ENCODE measurements around the gene EEF1G. TPM values are rescaled to one million over a fixed set of nuclear protein-coding genes. Genes with fewer than 3 reads are reported as not detected.

EEF1G gene, protein sequence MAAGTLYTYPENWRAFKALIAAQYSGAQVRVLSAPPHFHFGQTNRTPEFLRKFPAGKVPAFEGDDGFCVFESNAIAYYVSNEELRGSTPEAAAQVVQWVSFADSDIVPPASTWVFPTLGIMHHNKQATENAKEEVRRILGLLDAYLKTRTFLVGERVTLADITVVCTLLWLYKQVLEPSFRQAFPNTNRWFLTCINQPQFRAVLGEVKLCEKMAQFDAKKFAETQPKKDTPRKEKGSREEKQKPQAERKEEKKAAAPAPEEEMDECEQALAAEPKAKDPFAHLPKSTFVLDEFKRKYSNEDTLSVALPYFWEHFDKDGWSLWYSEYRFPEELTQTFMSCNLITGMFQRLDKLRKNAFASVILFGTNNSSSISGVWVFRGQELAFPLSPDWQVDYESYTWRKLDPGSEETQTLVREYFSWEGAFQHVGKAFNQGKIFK
- total RNA-seq, result 1,289 TPM

DNA sequence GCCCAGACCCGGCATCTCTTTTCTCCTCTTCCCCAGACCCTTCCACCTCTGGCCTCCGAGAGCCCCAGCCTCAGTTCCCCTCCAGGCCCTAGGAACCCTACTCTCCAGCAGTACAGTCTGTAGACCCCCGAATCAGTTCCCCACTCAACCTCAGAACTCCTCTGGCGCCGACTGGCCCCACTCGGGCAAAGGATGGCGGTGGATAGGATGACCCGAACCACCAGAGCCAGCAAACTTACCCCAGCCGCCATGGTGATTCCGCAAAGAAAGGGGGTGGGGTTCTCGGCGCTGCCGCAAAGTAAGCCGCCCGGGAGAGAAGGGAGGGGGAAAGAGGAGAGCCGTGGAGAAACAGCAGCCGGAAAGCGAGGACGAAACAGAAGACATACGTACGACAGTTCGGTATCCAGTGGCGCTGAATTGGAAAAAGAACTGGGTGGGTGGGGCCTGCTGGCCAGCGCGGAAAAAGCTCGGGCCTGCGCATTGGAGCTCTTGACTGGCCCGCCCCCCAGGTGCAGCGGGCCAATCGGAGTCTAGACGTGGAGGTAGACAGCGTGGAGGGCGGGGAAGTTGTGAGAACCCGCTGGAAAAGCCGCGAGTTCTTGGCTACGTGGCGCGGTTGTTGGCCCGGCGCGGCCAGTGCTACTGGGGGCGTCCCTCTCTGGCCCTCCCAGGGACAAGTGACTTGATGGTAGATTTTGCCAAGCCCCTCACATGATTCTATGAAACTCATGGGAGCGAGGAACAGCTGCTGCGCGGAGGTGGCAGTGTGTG is at the start of gene EEF1G:
Gene EEF1G, minus strand, starts transcription at position 300 of the 771 bp plus-strand sequence. Its CDS starts 49 bp downstream, at position 251.

DNA sequence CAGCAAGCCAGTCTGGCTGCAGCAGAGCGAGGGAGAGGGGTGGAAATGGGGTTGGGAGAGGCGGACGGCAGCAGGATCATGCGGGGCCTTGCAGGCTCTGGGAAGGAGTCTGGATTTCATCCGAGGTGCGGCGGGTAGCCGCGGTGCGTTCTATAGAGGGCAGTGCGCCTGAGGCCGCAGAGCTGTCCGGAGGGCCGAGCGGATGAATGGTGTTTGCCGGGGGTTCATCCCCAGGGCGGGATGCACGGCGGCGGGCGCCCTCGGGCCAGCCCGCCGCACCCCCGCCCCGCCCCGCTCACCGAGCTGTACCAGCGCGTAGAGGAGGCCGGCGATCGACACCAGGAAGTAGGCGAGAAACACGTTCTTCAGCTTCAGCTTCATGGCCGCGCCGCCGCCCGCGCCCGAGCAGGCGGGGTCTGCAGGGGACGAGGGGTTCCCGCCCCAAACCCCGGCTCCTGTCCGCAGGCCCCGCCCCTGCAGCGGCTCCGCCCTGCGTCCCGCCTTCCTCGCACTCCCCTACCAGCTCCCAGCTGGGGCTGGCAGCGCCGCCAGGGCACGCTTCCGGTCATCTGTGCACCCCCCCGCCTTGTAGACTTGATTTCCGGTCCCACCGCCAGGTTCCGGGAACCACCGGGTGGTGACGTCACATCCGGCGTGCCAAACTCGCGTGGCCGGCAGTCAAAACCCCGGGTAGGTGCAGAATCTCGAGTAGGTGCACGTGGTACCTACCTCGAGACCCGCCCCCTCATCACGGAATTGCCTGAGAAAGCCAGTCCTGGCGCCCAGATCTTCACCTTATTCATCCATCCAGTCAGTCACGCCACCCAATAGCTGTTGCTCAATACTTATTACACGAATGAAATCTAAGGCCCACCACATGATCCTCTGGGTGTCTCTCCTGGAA is 48.1 kb upstream of the EEF1G start, which contains the start of gene B3GAT3:
Gene B3GAT3, minus strand, starts transcription at position 420 of the 904 bp plus-strand sequence. Its CDS starts 39 bp downstream, at position 381.

DNA sequence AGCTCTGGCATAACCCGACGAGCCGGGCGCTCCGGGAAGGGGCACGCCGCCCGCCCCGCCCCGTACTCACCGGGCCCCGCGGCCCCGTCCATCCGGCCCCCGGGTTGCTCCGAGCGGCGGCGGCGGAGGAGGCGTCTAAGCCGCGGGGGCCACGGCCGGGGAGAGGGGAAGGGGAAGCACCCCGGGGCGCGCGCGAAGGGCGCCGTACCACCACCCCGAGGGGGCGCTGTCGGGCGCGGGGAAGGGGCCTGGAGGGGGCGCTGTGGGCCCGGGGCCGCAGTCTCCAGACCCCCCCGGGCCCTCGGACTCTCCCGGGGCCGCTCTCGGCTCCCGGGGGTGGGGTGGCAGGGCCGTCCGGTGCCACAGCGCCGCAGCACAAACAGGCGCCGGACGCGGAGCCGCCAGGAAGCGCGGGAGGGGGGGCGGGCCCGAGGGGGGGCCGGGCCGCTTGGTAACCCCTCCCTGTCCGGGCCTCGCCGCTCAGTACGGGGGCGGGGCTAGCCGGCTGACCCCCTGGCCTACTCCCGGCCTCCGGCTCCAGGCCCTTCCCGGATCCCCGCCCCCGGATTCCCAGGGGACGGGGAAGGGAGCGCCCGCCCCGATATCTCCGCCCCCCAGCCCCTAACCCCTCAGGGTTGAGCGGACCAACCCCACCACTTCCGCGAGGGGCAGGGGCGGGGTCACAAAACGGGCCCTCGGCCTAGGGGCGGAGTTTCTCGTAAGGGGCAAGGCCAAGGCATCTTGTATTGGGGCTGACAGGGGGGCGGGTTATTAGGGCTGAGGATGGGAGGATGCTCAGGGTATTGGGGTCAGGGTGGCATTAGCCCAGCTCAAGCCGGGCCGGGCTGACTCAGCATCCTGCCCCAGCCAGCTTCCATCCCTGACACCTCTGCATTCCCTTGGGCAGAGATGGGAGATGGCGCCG is 38.9 kb upstream of the EEF1G start, which contains the start of the genes EML3 and ROM1:
Gene EML3, minus strand, starts transcription at position 410 of the 925 bp plus-strand sequence. Its CDS starts 318 bp downstream, at position 92.
Gene ROM1, plus strand, starts transcription at position 892 of the 925 bp plus-strand sequence. Its CDS starts 25 bp downstream, at position 917.

DNA sequence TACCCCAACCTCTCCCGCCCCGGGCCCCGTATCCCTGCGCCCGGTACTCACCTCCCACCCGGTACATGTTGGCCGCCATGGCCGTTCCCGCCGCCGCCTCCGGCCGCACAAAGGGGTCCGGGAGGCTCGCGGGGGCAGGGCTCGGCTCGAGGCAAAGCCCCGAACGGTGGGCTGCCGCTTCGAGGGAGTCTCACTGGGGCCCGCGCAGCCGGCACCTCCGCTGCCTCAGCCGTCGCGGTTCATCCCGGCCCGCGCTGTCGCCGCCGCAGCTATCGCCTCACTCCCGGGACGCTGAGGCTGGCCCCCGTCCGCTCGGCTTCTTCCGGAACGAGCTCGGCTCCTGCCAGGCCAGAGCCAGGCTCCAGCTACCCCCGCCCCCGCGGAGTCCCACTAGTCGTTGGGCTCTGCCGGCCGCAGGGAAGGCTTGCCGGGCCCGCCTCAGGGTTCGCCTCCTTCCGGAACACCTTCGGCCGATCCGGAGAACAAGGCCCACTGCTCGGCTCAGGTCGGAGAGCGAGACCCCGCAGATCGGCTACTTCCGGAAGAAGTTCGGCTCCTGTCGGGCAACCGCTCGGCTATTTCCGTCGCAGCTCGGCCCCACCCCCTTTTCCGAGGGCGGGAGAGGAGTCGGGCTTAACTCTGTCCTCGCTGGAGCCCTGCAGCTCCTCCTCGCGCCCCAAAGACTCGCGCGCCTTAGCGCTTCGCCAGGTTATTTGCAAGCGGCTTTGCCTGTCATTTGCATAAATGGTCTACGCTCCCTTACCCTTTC is 27.9 kb upstream of the EEF1G start, which contains the start of gene MTA2:
Gene MTA2, minus strand, starts transcription at position 494 of the 769 bp plus-strand sequence. Its CDS starts 415 bp downstream, at position 79.

DNA sequence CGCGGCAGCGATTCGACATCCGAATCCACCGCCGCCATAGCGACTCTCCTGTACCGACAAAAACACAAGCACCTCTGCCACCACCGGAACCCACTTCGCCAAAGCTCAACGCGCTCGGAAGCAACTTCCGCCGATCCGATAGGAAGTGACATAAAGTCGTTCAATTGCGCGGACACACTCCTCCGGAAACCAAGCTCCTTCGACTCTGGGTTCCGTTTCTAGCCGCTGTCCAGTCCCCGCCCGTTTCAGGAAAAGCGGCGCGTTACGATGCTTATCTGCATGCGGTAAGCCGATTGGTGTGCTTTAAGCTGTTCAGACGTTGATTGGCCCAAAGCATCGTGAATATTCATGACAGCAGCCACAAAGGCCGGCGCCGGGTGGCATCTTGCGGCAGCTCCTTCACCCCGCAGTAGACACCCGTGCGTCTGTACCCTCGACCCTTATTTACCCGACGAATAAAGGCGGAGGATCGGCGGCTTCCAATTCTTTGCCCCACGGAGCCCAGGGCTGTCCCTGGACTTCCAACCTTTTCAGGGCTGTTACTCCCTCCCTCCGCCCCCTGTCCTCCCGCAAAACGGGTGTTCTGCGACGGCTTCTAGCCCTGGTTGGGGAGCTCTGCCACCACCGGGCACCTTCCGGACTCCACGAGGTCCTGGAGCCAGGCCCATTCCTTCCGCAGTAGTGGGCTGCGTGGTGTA is 17.9 kb upstream of the EEF1G start, which contains the start of gene TUT1:
Gene TUT1, minus strand, starts transcription at position 76 of the 698 bp plus-strand sequence. Its CDS starts 38 bp downstream, at position 38.

DNA sequence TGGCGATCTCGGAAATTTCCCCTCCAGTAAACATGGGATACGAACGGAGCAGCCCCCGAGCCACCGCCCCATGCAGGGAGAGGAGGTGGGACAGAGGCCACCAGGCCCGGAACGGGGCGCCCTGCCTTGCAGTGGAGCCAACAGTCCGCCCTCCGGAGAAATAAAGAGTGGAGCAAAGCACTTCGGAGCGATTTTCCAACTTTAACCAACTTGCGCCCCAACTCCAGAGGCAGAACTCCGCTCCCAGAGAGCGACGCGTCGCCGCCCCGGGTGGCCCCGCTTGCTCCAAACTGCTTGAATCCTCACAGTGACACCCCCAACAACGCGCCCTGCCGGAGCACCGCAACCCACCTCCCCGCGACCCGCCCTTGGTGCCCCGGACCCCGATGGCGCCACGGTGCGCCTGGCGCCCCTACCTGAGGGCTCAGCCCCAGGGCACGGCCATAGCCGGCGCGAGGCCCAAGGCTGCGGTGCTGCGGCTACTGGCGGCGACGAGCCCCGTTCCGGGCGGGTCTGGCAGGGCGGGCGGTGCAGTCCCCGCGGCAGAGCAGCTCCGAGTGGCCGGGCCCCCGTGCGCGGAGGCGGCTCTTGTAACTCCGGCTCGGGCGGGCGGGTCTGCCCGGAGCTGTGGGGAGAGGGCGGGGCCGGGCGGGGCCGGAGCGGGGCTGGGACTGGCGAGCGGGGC is 27.3 kb downstream of the EEF1G start, which contains the start of gene AHNAK:
Gene AHNAK, minus strand, starts transcription at position 563 of the 685 bp plus-strand sequence. CDS start 10,708 bp downstream, outside the sequence.

Small RNA genes lying within 50 kb of the gene (small RNA-seq; reads per million reads assigned to genes)
- gene AP001458.1, result not detected
- not detected for gene EEF1G
- gene MIR6747, result 0.41 reads per million, percentile 42 among the genes with 10 or more reads in this experiment

Other genes with a start within 250 kb of the EEF1G start
- 40.6 TPM for gene ASRGL1, start 236.4 kb downstream of the EEF1G start, total RNA-seq
- gene SCGB1A1, start 154.9 kb downstream of the EEF1G start, total RNA-seq, result not detected
- 27.5 TPM for gene AHNAK, start 27.1 kb downstream of the EEF1G start, total RNA-seq
- gene TUT1, start 17.6 kb upstream of the EEF1G start, total RNA-seq, result 6.0 TPM
- gene MTA2, start 28.0 kb upstream of the EEF1G start, total RNA-seq, result 86.3 TPM
- gene EML3, start 38.9 kb upstream of the EEF1G start, total RNA-seq, result 7.4 TPM
- gene ROM1, start 39.4 kb upstream of the EEF1G start, total RNA-seq, result 2.8 TPM
- gene B3GAT3, start 48.1 kb upstream of the EEF1G start, total RNA-seq, result 23.5 TPM
- 84.2 TPM for gene GANAB, start 72.7 kb upstream of the EEF1G start, total RNA-seq
- gene INTS5, start 79.4 kb upstream of the EEF1G start, total RNA-seq, result 18.2 TPM
- 24.7 TPM for gene C11orf98, start 91.3 kb upstream of the EEF1G start, total RNA-seq
- gene CSKMT, start 91.4 kb upstream of the EEF1G start, total RNA-seq, result 6.0 TPM
- gene UQCC3, start 97.8 kb upstream of the EEF1G start, total RNA-seq, result 5.5 TPM
- gene LBHD1, start 98.4 kb upstream of the EEF1G start, total RNA-seq, result 3.9 TPM
- gene UBXN1, start 105.2 kb upstream of the EEF1G start, total RNA-seq, result 53.3 TPM
- gene LRRN4CL, start 115.6 kb upstream of the EEF1G start, total RNA-seq, result 0.46 TPM
- gene BSCL2, start 133.5 kb upstream of the EEF1G start, total RNA-seq, result 202 TPM
- 99.7 TPM for gene GNG3, start 133.8 kb upstream of the EEF1G start, total RNA-seq
- gene HNRNPUL2, start 153.6 kb upstream of the EEF1G start, total RNA-seq, result 30.7 TPM
- gene TTC9C, start 154.6 kb upstream of the EEF1G start, total RNA-seq, result 31.8 TPM
- gene ZBTB3, start 180.3 kb upstream of the EEF1G start, total RNA-seq, result 16.4 TPM
- gene POLR2G, start 187.7 kb upstream of the EEF1G start, total RNA-seq, result 59.7 TPM
- 11.3 TPM for gene TAF6L, start 197.5 kb upstream of the EEF1G start, total RNA-seq
- gene TMEM179B, start 213.5 kb upstream of the EEF1G start, total RNA-seq, result 18.5 TPM
- 17.1 TPM for gene TMEM223, start 218.1 kb upstream of the EEF1G start, total RNA-seq
- 15.9 TPM for gene NXF1, start 231.5 kb upstream of the EEF1G start, total RNA-seq